MV-4-11 (cell line): ENCODE data around the gene CRLF1.
"Not testable (repeated sequence)": the region's sequence is repeated elsewhere in the genome, so short reads cannot be mapped to it uniquely, and the experiment has no call there.

Experiments
- DNase-seq: peaks from one replicate; lab custom pipeline; 2025; lab: John Stamatoyannopoulos, UW

The CRLF1 gene

DNA sequence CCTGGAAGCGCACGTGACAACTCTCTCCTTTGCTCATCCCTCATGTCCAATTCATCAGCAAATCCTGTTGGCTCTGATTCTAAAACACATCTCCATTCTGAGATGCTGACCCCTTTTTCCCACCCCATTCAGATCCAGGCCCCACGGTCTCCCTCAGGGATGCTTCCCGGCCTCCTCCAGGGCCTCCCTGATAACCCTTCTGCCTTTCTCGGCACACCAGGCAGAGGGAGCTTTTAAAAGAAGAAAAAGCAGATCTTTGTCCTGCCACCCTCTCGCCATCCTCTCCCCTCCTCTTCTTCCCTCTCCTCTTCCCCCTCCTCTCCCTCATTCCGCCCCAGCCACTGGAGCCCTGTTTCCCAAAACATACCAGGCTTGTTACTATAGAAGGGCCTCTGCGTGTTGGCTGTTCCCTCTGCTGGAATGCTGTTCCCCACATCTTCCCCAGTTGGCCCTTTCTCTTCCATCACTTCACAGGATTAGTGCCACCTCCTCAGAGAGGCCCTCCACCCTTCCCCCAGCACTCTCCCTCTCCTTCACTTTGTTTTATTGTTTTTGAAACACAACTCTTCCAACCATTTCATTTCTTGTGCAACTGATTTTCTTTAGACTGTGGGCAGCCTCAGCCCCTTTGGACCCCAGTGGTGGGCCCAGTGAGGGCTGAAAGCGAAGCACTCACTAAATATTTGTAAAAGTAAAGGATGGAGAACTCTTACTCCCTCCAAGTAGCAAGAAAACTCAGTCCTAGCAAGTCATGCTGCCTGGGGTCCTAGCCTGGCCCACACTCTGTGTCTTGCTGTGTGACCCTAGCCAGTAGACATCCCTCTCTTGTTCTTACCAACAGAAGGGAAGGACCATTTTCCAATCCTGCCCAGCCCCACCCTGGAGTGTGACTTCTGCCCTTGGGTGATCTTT, 2.5 kb upstream of the CRLF1 start:
- DNase-seq: no peak

DNA sequence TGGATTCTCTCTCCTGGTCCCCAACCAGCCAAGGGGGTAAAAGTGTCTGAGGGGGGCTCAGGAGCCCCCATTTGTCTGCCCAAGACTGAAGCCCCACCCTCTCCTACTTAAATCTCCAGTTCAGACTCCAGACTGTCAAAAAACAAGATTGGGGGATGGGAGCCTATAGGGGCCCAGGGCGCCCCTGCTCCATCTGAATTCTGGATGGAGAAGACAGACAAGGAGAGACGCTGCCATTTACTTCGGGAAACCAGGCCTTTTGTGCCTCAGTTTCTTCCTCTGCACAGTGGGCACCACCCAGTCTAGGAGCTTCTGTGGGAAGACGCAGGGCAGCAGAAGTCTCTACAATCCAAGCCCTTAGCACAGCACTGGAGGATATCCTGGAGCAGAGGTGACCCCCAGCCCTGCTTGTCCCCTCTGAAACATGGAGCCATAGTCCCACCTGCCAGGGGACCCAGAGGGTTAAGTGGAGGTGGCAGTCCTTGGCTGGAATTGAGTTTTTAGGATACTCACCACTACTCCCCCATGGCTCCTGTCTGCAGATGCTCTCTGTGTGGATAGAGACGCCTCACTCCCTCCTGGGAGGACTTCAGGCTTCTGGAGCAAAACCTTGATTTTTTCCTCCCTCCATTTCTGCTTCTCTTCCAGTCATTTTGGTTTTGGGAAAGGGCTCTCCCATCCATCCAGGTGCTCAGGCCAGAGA, 1.7 kb upstream of the CRLF1 start:
- no peak for DNase-seq

DNA sequence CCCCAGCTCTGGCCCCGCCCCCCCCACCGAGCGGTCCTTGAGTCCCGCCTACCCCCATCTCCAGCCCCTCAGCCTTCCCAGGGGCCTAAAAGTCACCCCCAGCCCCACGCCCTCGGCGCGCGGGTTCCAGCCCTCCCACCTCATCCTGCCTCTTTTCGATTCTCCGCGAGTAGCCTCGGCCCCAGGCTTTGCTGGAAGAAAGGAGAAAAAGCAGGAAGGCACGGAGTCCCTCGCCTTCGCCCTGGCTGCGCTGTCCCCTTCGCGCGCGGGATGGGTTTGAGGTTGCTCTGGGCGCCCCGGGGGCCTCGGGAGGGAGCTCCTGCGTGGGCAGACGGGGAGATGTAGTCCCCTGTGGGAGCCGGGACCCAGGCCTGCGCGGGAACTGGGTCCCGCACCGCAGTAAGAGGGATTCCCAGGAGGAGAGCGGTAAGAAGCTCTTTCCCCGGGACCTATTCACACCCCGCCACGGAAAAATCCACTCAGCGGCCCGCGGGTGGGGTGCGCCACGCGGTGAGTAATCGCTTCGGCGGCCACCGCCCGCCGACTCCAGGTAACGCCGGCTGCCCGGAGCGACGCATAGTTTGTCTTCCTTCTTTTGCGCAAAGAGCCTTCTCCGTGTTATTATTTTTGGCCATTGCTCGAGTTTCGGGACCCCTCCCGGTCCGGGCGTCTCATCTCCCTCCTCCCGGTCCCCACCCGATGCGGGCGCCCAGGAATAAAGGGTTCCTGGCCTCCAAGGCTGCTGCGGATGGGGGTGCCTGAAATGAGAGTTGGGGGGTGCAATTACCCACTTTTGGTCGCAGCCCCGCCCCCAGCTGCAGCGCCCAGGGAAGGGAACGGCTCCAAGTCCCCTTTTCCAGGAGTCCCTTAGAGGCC, 865 bp upstream of the CRLF1 start:
- no peak for DNase-seq

DNA sequence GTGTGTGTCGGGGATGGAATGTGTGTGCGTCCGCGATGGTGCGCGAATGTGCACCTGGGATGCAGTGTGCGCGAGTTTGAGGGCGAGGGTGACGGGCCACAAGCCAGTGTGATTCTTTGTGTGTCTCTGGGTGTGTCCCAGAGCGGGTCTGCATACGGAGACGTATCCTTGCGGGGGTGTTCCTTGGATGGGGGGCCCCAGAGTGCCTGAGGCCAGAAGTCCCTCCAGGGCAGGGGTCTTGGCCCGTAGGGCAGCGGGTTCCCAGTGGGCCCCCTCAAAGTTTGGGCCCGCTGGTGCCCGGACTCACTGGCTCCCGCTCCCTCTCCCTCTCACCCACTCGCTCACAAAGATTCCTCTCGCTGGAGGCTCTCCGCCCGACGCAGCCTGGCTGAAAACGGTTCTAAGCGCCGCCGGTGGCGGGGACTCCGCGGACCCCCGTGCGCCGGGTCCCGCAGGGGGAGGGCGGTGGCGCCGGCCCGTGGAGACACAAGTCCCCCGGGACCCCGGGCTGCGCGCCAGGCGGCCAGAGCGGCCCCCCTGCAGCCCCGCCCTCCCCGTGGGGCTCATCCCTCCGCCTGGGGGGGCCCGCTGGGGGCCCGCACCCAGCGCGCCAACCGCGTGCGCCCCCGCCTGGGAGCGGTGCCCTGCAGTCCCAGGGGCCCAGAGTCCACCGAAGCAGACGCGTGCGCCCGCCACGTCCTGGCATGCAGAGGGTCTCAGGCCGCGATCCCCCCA, 886 bp downstream of the CRLF1 start:
- DNase-seq: no peak

DNA sequence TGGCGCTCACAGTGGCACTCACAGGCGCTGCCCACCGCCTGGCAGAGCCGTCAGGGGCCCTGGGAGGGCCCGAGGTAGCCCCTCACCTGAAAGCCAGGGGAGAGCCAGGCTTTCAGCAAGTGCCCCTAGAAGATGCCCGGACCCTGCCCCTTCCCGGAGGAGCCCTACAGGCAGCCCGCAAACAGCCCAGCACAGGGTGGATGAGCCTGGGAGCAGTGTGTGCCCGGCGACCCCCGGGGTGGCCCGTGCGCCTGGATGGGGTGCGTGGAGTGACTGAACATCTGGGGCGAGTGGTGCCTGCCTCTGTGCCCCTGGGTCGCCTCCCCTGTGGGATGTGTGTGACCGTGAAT, 1.4 kb downstream of the CRLF1 start:
- DNase-seq: no peak

DNA sequence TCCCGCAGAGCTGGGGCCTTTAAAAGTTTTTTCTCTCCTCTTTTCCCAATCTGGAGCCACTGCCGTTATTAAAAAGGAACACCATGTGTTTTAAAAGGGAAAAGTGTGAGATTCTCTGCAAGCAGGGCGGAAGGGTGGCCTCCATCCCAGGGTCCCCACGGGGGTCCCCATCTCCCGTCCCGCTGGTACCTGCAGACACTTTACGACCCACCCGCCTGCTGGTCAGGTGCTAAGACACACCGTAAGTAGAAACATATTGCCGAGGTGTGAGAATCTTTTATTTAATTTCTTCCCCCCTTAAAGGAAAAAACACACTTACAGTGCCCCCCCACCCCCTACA, 1.8 kb downstream of the CRLF1 start:
- no peak for DNase-seq

DNA sequence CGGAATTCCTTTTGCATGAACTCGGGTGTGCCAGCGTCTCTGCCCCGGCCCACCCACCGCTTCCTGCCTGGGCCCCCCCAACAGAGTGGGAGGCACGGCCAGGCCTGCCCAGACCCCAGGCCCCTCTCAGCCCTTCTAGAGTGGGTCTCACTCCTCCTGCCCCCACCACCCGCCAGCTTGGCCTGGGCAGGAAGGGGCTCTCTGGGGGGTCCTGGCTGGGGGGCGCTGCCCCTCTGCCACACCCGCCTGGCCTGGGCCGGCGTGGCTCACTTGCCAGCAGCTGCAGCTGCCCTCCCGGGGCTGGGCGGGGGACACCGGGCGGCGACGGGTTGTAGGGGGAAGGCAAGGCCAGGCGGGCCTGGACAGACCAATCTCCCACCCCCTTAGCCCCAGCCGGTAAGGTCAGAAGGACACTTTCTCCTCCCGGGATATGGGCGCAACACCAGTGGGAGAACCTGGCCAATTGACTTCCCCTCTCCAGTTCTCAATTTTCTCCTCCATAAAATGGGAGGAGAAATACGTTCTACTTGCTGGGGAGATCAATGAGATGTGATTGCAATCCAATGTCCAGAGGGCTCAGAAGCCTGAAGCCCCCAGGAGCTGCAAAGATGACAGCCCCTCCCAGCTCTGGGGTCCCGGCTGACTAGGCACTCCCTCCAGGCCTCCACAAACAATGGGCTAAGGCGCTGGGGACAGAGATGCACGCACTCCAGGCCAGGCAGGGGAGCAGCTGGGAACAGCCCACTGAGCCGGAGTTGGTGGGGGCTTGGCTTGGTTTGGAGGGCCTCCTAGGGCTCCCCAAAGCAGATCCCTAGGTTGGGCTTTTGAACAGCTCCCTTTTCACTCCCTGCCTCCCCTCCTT, 2.4 kb downstream of the CRLF1 start:
- no peak for DNase-seq

DNA sequence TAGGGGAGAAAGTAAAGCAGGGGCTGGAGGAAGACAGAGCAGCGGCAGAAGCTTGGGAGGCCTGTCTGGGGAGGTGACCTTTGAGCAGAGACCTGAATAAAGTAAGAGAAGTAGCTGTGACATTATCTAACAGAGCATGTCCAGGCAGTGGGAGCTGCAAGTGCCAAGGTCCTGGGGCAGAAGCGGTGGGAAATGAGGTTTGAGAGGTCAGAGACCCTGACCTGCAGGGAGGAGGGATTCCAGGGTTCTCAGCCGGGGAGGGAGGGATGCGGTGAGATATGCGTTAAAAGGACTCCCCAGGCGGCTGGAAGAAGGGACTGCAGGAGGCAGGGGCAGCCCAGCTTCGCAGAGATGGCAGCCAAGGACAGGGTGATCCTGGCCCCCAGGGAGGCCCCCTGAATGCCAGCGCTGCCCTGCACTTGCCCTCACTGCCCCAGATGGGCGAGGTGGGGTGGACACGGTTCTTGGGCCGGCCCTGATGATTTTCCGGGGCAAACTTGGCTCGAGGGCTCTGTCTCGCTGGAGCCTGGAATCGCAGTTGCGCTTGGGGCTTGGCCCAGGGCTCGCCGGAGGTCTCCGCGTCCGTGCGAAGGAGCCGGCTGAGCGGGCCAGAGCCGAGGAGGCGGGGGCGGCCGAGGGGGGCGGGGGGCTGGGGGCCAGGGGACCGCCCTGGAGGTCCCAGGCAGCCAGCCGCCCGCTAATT, 3.2 kb downstream of the CRLF1 start:
- DNase-seq: peak; percentile 20

DNA sequence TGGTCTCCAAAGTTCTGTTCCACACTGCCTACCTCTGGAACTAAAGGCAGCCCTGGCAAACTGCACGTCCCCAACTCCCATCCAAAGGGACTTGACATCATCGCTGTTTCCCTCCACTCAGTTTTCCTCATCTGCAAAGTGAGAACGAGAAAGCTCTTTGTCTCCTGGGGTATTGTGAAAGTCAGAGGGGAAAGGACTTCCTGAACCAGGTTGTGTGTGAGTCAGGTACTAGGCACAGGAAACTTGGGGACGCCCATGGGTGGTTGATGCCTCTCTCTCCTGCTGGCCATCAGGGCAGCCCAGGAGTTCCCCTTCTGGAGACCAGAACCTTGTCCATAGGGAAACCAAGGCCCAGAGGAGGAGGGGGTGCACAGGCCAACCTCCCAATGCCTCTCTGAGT, 4.7 kb downstream of the CRLF1 start:
- DNase-seq: no peak

DNA sequence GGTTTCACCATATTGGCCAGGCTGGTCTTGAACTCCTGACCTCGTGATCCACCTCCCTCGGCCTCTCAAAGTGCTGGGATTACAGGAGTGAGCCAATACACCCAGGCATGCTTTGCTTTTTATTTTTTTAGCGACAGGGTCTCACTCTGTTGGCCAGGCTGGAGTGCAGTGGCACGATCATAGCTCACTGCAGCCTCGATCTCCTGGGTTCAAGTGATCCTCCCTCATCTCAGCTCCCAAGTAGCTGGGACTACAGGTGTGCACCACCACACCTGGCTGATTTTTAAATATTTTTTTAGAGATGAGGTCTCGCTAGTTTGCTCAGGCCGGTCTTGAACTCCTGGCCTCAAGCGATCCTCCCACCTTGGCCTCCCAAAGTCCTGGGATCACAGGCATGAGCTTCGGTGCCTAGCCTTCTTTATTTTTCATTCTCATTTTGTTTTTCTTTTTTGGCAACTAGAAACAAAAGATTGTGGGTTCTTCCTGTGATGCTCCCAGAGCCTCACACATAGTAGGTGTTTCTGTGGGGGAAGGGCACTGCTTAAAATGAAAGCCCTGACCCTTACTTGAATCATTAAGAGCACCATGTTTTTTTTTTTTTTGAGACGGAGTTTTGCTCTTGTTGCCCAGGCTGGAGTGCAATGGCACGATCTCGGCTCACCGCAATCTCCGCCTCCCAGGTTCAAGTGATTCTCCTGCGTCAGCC, 5.8 kb downstream of the CRLF1 start:
- not testable (repeated sequence) for DNase-seq

DNA sequence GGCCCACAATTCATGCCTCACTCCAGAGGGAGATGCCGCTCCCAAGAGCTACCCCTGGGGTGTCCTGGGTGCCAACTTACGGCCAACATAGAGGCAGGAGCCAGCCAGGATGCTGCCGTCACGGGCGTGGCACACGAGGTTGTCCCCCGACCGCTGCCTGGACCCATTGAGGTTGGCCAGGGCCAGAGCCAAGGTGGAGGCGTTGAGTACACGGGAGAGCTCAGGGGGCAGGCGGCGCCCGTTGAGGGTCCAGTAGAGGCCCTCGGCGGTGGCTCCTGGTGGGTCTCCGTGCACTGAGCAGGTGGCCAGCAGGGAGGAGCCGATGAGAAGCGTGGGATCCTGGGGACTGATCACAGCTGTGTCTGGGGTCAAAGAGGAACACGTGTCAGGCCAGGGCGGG, 7.1 kb downstream of the CRLF1 start:
- DNase-seq: no peak

DNA sequence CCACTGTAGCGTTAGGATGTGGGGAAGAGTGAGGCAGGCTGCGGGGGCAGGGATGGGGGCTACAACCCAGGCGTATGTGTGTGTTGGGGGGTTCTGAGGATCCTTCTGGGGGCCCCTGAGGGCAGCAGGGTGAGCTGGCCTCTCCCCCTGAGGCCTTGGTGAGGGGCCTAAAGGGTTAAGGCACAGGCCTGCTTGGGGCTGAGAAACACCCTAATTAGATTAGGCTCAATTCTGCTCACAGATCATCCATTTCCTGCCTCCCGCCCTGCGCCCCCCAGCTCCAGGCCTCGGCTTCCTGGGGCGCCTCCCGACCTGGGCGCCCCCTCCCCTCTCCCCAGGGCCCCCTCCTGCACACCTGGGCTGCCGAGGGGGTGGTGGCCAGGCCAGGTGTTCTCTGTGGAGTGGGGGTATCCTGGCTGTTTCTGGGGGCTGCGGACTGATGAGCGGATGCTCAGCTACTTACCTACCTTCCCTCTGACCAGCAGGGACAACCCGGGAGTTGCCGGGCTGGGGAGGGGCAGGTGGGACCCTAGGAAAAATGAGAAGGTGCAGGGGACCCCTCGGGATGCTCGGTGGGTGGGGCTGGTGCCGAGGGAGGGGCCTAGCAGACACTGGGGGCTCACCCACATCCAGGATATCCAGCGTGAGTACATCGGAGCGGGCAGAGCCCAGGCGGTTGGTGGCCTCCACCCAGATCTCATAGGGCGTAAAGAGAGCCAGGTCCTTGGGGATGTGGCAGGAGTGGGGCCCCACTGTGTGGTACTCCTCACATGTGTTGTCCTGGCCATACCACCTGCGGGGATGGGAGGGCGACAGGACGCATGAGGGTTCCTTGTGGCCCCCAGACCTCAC, 8.6 kb downstream of the CRLF1 start:
- no peak for DNase-seq

DNA sequence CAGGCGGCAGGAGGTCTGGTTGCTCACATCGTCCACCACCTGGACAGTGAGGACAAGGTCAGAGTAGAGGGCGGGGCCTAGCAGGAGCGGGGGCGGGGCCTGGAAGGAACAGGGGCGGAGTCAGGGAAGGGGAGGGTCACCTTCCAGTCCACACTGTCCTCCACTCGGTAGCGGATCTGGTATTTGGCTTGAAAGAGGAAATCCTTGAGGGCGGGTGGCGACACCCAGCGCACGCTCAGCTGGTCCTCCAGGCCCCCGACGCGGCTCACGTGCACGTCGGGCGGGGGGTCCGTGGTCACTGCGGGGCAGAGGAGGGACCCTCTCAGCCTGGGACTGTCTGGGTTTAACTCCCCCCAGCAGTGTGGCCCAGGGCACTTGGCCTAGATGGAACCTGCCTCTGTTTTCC, 9.8 kb downstream of the CRLF1 start:
- peak; percentile 82 for DNase-seq

DNA sequence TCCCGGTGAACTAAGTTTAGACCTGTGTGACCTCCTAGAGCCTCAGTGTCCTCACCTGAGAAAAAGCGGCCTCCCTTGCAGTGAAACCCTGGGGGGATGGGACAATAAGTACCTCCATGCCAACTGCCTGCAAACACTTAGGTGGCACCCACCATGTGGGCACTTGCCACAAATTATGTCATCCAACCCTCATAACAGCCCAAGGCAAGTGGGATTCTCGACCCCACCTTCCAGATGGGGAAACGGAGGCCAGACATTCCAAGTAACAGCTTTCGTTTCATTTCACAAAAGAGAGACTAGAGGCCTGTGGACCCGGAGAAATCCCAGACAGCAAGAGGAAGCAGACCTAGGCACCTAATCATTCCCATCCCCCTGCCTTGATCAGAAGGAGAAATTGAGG, 11.1 kb downstream of the CRLF1 start:
- no peak for DNase-seq

DNA sequence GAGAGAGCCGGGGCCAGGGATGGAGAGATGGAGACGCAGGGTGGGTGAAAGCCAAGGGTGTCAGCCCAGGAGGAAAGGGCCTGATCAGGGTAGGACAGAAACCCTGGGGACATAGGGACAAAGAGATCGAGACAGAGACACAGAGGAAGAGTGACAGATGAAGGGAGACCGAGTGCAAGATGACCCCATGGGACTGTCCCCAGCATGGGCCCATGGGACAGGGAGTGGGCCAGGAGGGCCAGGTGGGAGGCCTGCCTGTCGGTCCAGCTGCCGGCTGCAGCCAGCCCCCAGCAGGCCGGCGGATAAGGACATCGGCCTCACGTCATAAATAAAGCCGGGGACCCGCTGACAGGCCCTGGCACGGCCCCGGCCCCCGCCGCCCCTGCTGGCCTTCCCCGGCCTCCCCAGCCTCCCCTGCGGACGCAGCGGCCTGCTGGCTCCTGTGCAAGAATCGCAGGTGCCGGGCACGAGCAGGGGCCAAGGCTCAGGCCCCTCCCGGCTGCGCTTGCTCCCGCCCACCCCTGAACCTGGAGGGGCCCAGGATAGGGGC, 11.7 kb downstream of the CRLF1 start:
- no peak for DNase-seq

DNA sequence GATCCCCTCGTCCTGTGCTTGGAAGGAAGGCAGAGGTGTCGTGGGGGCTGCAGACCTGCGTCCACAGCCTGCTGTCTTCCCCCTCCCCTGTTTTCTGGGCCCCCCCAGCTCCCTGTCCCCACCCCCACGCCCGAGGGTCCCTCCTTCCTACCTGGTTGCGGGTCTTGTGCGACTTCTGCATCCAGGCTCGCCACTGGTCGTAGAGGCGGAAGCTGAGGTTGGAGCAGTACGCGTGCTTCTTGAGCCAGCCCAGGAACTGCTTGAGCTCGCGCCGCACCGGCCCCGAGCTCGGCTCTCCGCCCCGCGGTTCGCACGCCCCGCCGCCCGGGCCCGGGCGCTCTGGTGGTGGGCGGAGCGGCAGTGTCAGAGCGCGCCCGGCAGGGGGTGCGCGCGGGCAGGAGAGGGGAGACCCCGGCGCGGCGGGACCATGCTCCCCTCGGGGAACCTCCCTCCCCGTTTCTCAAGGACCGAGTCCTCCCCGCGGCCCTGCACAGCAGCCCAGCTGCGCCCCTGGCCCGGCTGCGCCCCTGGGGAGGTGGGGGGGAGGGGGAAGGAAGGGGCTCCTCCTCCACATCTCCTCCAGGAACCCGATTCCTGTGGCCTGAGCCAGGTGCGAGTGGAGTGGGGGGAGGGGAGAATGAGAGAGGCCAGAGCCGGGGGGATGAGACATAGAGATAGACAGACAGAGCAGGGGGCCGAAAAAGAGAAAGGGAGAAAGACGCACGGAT, 12.3 kb downstream of the CRLF1 start:
- peak; percentile 76 for DNase-seq

DNA sequence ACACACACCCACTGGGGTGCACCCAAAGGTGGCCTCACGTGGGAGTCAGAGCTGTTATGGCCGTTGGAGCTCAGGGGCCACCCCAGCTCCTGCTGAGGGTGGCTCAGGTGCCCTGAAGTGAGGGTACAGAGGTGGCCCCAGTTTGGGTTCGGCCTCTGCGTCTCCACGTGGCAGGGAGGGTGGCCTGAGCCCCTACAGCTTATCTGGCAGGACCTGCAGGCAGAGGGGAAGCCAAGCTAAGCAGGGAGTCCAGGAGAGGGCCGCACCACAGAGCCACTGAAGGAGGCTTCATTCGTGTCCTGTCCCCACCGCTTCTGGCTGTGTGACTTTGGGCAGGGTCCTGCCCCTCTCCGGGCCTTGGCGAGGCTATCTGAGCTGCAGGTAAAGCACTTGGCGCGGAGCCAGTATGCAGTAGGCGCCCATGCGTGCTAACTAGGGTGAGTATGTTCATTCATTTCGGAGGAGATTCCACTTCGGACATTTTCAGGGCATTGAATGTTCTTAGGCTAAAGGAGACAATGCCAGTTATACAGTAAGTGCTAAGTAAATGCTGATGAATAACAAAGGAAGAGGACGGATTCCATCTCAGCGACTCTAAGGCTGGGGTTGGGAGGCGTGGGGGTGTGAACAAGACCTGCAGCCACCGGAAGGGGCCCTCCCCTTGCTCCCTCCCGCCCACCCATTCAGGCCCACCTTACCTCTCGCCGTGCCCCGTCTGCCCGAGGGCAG, 13.1 kb downstream of the CRLF1 start:
- DNase-seq: no peak
